D721Med (cell line): ENCODE measurements around the gene VGLL2.

Experiments
- DNase-seq: peaks from one replicate; pipeline ENCODE4 v3.0.0; 2011; ENCODE audit warnings: low spot score; ENCODE audit not compliant: insufficient read length
- FAIRE-seq: peaks from 2 replicates; lab custom pipeline; 2011; peaks lifted over from hg19 to GRCh38; lab: Jason Lieb, UNC
- CTCF ChIP-seq: IDR thresholded peaks from 2 replicates; pipeline ENCODE4 v1.5.1; 2012; ENCODE audit warnings: mild to moderate bottlenecking, control low read depth; ENCODE audit not compliant: insufficient read depth; ENCODE audit errors: missing control alignments

Gene VGLL2

GRCh38 chr6:117275711-117276110, 10.4 kb downstream of the VGLL2 start:
- TF ChIP-seq CTCF: no peak
- no peak for FAIRE-seq
- DNase-seq: no peak

- no peak for DNase-seq
- no peak for TF ChIP-seq CTCF
- no peak for FAIRE-seq
These were observed 11.5 kb downstream of the VGLL2 start for GRCh38 chr6:117276778-117277316.

- FAIRE-seq (no peak), DNase-seq (no peak)
- peak; percentile 5 for TF ChIP-seq CTCF
These were observed 15.6 kb downstream of the VGLL2 start for GRCh38 chr6:117280922-117281321.

- FAIRE-seq (no peak), DNase-seq (no peak)
- no peak for TF ChIP-seq CTCF
These were observed 22.8 kb downstream of the VGLL2 start for GRCh38 chr6:117288083-117288715.

GRCh38 chr6:117290173-117290846, 25.0 kb downstream of the VGLL2 start:
- TF ChIP-seq CTCF: no peak
- no peak for FAIRE-seq
- DNase-seq: no peak

GRCh38 chr6:117298941-117299340, 33.6 kb downstream of the VGLL2 start:
- no peak for DNase-seq
- no peak for TF ChIP-seq CTCF
- FAIRE-seq: no peak

GRCh38 chr6:117303323-117303722, 38.0 kb downstream of the VGLL2 start:
- DNase-seq (no peak), FAIRE-seq (no peak)
- no peak for TF ChIP-seq CTCF
